IMR-90 (cell line): ENCODE results near the gene DBI. TPM values are rescaled to one million over a fixed set of nuclear protein-coding genes. Genes with fewer than 3 reads are reported as not detected.

Experiments
- ATAC-seq: fragments of 200-7000 bp; cut with Tn5 transposase; 2 replicates; pipeline ENCODE4 v1.9.1; 2020; ENCODE audit warnings: low read depth, mild to moderate bottlenecking, moderate library complexity
- BruUV-seq: library from RNA; stranded (reverse); fragments of 400-500 nt; replicated peaks from 2 replicates; lab custom pipeline; 2021; lab: Mats Ljungman, UMichigan
- CTCF ChIA-PET: fragments of 300-600 bp; formaldehyde crosslinking; extraction: SDS; loops from one replicate; lab custom pipeline; 2021; ENCODE audit warnings: antibody characterized with exemption; lab: Yijun Ruan, JAX
- POLR2A ChIA-PET: fragments of 300-600 bp; sonication (Branson Sonifier 250); formaldehyde crosslinking; loops from one replicate; lab custom pipeline; 2022; ENCODE audit warnings: antibody characterized with exemption; ENCODE audit not compliant: unreplicated experiment; lab: Charles Lee
- DNase-seq: peaks from one replicate; pipeline ENCODE4 v3.0.0; 2013
- H2AFZ ChIP-seq: replicated peaks from 2 replicates; pipeline ENCODE3; 2013; ENCODE audit warnings: low read length, mild to moderate bottlenecking; ENCODE audit not compliant: poor library complexity
- H2AK5ac ChIP-seq: 2 replicates; pipeline ENCODE4 v1.6.1; 2013; ENCODE audit warnings: low read depth, low read length, inconsistent platforms
- H2AK9ac ChIP-seq: replicated peaks from 2 replicates; pipeline ENCODE3; 2013; ENCODE audit warnings: mild to moderate bottlenecking, low read depth, low read length, moderate library complexity; ENCODE audit not compliant: poor library complexity
- H2BK120ac ChIP-seq: 2 replicates; pipeline ENCODE4 v1.6.1; 2013; ENCODE audit warnings: low read depth, low read length, inconsistent platforms
- H2BK15ac ChIP-seq: 3 replicates; pipeline ENCODE4 v1.6.1; 2013; ENCODE audit warnings: low read depth, low read length, inconsistent platforms
- H2BK20ac ChIP-seq: 2 replicates; pipeline ENCODE4 v1.6.1; 2013; ENCODE audit warnings: low read depth, mild to moderate bottlenecking, inconsistent platforms, low read length, moderate library complexity
- H2BK5ac ChIP-seq: 2 replicates; pipeline ENCODE4 v1.6.1; 2013; ENCODE audit warnings: mild to moderate bottlenecking, low read depth, low read length, inconsistent platforms; ENCODE audit not compliant: poor library complexity, severe bottlenecking
- H3K14ac ChIP-seq: replicated peaks from 2 replicates; pipeline ENCODE4 v1.6.1; 2013; ENCODE audit warnings: low read depth, low read length, inconsistent platforms
- H3K18ac ChIP-seq: 2 replicates; pipeline ENCODE4 v1.6.1; 2013; ENCODE audit warnings: low read depth, low read length, control low read depth
- H3K23ac ChIP-seq: 2 replicates; pipeline ENCODE4 v1.6.1; 2013; ENCODE audit warnings: low read depth, low read length, inconsistent platforms
- H3K27ac ChIP-seq: 2 replicates; pipeline ENCODE4 v1.5.1; 2013; ENCODE audit warnings: mild to moderate bottlenecking, control low read depth, low read length; ENCODE audit not compliant: insufficient read depth
- H3K27me3 ChIP-seq: 2 replicates; pipeline ENCODE4 v1.6.1; 2013; ENCODE audit warnings: low read length; ENCODE audit not compliant: control insufficient read depth, insufficient read depth
- H3K36me3 ChIP-seq: 2 replicates; pipeline ENCODE4 v1.6.1; 2013; ENCODE audit warnings: low read length, mixed read lengths; ENCODE audit not compliant: control insufficient read depth, insufficient read depth
- H3K4ac ChIP-seq: 2 replicates; pipeline ENCODE4 v1.6.1; 2013; ENCODE audit warnings: low read depth, low read length, inconsistent platforms
- H3K4me1 ChIP-seq: 2 replicates; pipeline ENCODE4 v1.6.1; 2013; ENCODE audit warnings: low read length, mixed read lengths; ENCODE audit not compliant: control insufficient read depth, insufficient read depth
- H3K4me2 ChIP-seq: 2 replicates; pipeline ENCODE4 v1.6.1; 2013; ENCODE audit warnings: low read depth, mild to moderate bottlenecking, control low read depth, low read length, moderate library complexity
- H3K4me3 ChIP-seq: 2 replicates; pipeline ENCODE4 v1.5.1; 2013; ENCODE audit warnings: low read depth, mild to moderate bottlenecking, control low read depth, low read length, moderate library complexity; ENCODE audit not compliant: insufficient read depth
- H3K56ac ChIP-seq: 2 replicates; pipeline ENCODE4 v1.6.1; 2013; ENCODE audit warnings: low read length, inconsistent platforms; ENCODE audit not compliant: insufficient read depth; ENCODE audit errors: extremely low read depth
- H3K79me1 ChIP-seq, 2 experiments: 2 replicates each; pipeline ENCODE4 v1.6.1; 2013; ENCODE audit warnings: low read length in 2 of 2, inconsistent platforms in 1 of 2, low read depth in 1 of 2
- H3K9ac ChIP-seq: 2 replicates; pipeline ENCODE4 v1.6.1; 2013; ENCODE audit warnings: low read depth, low read length, control low read depth
- H3K9me1 ChIP-seq: 2 replicates; pipeline ENCODE4 v1.6.1; 2013; ENCODE audit warnings: low read length, inconsistent platforms; ENCODE audit not compliant: insufficient read depth
- H3K9me3 ChIP-seq: 2 replicates; pipeline ENCODE4 v1.6.1; 2013; ENCODE audit warnings: low read length; ENCODE audit not compliant: control insufficient read depth, insufficient read depth
- H4K20me1 ChIP-seq: 2 replicates; pipeline ENCODE4 v1.6.1; 2013; ENCODE audit warnings: low read length, inconsistent platforms; ENCODE audit not compliant: insufficient read depth
- H4K5ac ChIP-seq: 2 replicates; pipeline ENCODE4 v1.6.1; 2013; ENCODE audit warnings: mild to moderate bottlenecking, low read depth, low read length, control low read depth
- H4K8ac ChIP-seq, 2 experiments: 2 replicates each; pipeline ENCODE4 v1.6.1; 2013; ENCODE audit warnings: low read depth in 2 of 2, low read length in 2 of 2, control low read depth in 1 of 2, inconsistent platforms in 1 of 2
- H4K91ac ChIP-seq: 2 replicates; pipeline ENCODE4 v1.6.1; 2013; ENCODE audit warnings: low read depth, low read length, inconsistent platforms; ENCODE audit not compliant: insufficient read depth
- CEBPB ChIP-seq: IDR thresholded peaks from 2 replicates; pipeline ENCODE4 v1.6.1; 2012; ENCODE audit warnings: low read depth, low read length, improper control_type of control experiment
- SMC3 ChIP-seq: fragments of 150-350 bp; IDR thresholded peaks from 2 replicates; pipeline ENCODE4 v1.6.1; 2016; ENCODE audit warnings: low read depth, mild to moderate bottlenecking, antibody characterized with exemption, low read length, moderate library complexity
- WGBS, 2 experiments: methylation state at CpG; one replicate each; pipeline versions ENCODE4 v1.1.5 to v1.1.7; 2013; ENCODE audit warnings: missing lambda C conversion rate in 2 of 2; ENCODE audit not compliant: insufficient read length in 1 of 2; ENCODE audit errors: extremely low coverage in 2 of 2; 5-methylcytosine and 5-hydroxymethylcytosine counted together
- dilution Hi-C: fragments of 300-500 bp; cut with HindIII; formaldehyde crosslinking; loops from one replicate; pipeline ENCODE4 v1.14.3; 2018; ENCODE audit warnings: low sequenced_read_pairs; ENCODE audit not compliant: unreplicated experiment
- in situ Hi-C: fragments of 300-500 bp; cut with MboI; formaldehyde crosslinking; loops from 3 replicates; pipeline ENCODE4 v1.14.3; 2019; ENCODE audit warnings: low sequenced_read_pairs, inconsistent platforms, mixed read lengths
- intact Hi-C: fragments of 100-400 bp; cut with micrococcal nuclease; formaldehyde crosslinking; loops from 2 replicates; pipeline ENCODE4 v1.10.0; 2022
- polyA plus RNA-seq, 3 experiments: library from polyadenylated mRNA; depleted of rRNA; stranded (reverse); fragments of >200 nt; gene quantifications; 2 replicates each; pipeline ENCODE4 v1.2.3, GENCODE V29; 2012; ENCODE audit warnings: low replicate concordance in 1 of 3
- total RNA-seq: library from RNA; depleted of rRNA; stranded (reverse); fragments of >200 nt; gene quantifications from 2 replicates; pipeline ENCODE4 v1.2.3, GENCODE V29; 2012

Gene DBI
- total and polyA plus RNA-seq, 2 of the 4 experiments (the other 2 are of a cell fraction), result 42.5 to 278 TPM

- in situ Hi-C loops, result no loop called here
- Histone ChIP-seq H4K91ac (no peak overlapping the region), H4K8ac (no peak overlapping the region), H3K79me1 (no peaks in the 10 kb centered on the region), H3K9me3 (no peaks in the 10 kb centered on the region), H4K5ac (no peak overlapping the region), H2AFZ (no peak overlapping the region), H3K18ac (no peak overlapping the region), H3K27ac (no peak overlapping the region), H3K4me3 (no peak overlapping the region), H3K27me3 (no peaks in the 10 kb centered on the region), H2BK5ac (no peak overlapping the region), H3K9me1 (no peaks in the 10 kb centered on the region), H3K36me3 (no peaks in the 10 kb centered on the region), H3K9ac (no peak overlapping the region), H2BK120ac (no peak overlapping the region), H2BK20ac (no peak overlapping the region), H2BK15ac (no peak overlapping the region), H2AK5ac (no peak overlapping the region), H4K20me1 (no peaks in the 10 kb centered on the region), H2AK9ac (no peak overlapping the region), H3K56ac (no peak overlapping the region), H3K4me1 (no peaks in the 10 kb centered on the region), H3K4me2 (no peak overlapping the region), H3K14ac (no peak overlapping the region), H3K23ac (no peak overlapping the region), H3K4ac (no peak overlapping the region)
- dilution Hi-C loops, result no loop called here
- no TSS peak for BruUV-seq
- 90% methylated on average over 2 of the region's 3 CpGs; no CpG with 5 or more reads in 1 of the 2 experiments for WGBS, 2 experiments
- peak; percentile 17 for DNase-seq
- ChIA-PET CTCF (no interaction called here), POLR2A (no interaction called here)
- TF ChIP-seq SMC3 (no peak), CEBPB (peak; percentile 37)
- ATAC-seq, result no peak
- intact Hi-C loops, result no loop called here
Observed at GRCh38 chr2:119333360-119333759, 33.4 kb upstream of the DBI start.
